K562 treated with DMSO at 1 percent for 12 hours (cell line): Measurements from ENCODE around the gene OR8H3. TPM values are rescaled to one million over a fixed set of nuclear protein-coding genes. Genes with fewer than 3 reads are reported as not detected.

ENCODE experiments used
- total RNA-seq: library from RNA; unstranded; fragments of 300-600 nt; gene quantifications from 2 replicates; pipeline ENCODE4 v1.2.3, GENCODE V29; 2022; ENCODE audit not compliant: insufficient read depth

OR8H3 gene, protein sequence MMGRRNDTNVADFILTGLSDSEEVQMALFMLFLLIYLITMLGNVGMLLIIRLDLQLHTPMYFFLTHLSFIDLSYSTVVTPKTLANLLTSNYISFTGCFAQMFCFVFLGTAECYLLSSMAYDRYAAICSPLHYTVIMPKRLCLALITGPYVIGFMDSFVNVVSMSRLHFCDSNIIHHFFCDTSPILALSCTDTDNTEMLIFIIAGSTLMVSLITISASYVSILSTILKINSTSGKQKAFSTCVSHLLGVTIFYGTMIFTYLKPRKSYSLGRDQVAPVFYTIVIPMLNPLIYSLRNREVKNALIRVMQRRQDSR
- not detected in 2 replicates for total RNA-seq

DNA sequence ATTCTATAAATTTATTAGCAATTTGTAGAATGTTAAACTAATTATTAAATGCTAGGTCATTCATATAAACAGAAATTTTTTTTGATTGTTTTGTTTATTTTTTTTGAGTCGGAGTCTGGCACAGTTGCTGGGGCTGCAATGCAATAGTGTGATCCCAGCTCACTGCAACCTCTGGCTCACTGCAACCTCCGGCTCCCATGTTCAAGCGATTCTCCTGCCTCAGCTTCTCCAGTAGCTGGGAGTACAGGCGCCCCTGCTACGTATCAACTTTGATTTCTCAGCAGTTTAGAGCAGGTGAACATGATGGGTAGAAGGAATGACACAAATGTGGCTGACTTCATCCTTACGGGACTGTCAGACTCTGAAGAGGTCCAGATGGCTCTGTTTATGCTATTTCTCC lies at the start of gene OR8H3:
TSS of gene OR8H3 (plus strand) at position 301 of the 400 bp plus-strand sequence. CDS start at position 301, 0 bp downstream.

DNA sequence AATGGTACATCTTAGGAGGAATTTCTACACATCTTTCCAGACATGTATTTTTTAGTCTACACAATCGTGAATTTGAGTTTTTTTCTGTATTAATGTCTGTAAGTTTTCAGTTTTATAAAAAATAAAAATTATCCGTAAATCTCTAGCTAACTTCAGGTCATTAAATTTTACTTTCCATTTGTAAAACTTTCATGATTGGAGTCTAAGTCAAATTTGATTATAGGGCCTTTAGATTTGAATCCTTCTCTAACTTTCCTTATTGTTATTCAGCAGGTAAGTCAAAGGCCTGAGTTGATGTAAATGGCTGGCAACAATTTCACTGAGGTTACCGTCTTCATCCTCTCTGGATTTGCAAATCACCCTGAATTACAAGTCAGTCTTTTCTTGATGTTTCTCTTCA lies 29.2 kb upstream of the OR8H3 start, which contains the start of gene OR8I2:
TSS of gene OR8I2 (plus strand) at position 301 of the 400 bp plus-strand sequence. CDS start at position 301, 0 bp downstream.

DNA sequence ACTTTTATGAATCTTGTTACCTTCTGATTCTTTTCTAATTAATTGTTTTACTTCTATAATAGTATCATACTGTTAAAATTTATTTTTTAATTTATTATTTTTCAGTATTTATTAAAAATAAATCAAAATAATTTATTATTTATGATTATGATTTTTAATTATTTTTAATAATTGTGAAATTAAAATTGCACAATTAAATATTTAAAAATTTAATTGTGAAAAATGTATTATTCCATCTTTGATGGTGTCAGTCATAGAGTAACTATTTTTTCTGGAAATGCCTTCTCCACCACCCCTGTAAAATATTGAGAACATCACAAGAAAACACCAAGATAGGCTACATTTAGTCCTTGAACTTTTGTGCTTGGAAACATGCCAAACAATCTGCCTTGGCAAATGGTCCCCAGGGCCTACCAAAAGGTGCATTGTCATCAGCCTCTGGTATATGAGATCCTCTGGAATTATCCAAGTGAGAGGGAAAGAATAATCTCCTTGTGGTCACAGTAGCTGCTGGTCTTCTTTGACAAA lies 18.9 kb upstream of the OR8H3 start, which contains the start of gene OR8H2:
TSS of gene OR8H2 (plus strand) at position 478 of the 528 bp plus-strand sequence. CDS start 1,356 bp downstream, outside the sequence.

DNA sequence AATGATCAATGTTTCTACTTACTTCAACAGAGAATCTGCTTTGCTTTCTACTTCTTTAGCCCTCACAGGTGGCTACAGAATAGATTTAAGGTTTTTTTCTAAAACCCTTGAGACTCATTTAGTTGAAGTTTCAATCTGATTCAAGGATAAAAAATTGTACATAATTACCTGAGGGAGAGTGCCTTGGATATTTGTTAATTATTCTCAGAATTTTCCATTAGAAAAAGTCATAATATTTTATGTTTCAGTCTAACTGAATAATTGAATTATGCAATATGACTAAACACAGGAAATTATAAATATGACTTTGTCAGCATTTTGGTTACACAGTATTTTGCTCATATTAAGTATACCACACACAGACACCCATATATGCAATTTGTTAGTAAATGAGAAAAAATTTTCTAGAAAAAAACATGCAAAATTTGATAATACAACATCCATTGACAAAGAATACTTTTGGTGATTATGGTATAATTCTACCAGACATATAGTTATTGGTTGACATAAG lies 18.0 kb downstream of the OR8H3 start, which contains the start of gene OR8J3:
TSS of gene OR8J3 (minus strand) at position 51 of the 511 bp plus-strand sequence. CDS start 2,483 bp downstream, outside the sequence.

DNA sequence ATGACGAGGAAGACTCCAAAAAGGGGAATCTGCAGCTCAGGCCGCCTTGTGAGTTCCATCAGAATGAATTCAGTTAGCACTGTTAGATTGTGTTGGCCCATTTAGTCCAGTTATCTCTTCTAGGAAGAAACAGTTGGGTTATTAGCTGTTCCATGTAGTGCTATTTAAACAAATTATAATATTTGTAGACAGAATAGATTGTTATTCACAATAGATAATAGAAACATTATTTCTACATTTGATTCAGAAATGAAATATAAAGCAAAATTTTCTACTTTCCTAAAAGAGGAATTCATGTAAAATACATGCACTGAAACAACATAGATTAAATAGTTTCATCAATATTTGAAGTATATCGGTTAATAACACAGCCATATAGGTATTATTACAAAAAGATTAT lies 38.0 kb downstream of the OR8H3 start, which contains the start of gene OR8K5:
TSS of gene OR8K5 (minus strand) at position 101 of the 400 bp plus-strand sequence. CDS start at position 101, 0 bp downstream.

Other genes with a start within 250 kb of the OR8H3 start
- gene TRIM51, start 239.1 kb upstream of the OR8H3 start, total RNA-seq = not detected in 2 replicates
- gene OR5W2, start 207.8 kb upstream of the OR8H3 start, total RNA-seq = not detected in 2 replicates
- gene OR5I1, start 186.0 kb upstream of the OR8H3 start, total RNA-seq = not detected in 2 replicates
- gene OR10AG1, start 152.4 kb upstream of the OR8H3 start, total RNA-seq = not detected in 2 replicates
- gene OR5F1, start 127.7 kb upstream of the OR8H3 start, total RNA-seq = not detected in 2 replicates
- not detected in 2 replicates for gene OR5AS1, start 94.7 kb upstream of the OR8H3 start, total RNA-seq
- not detected in 2 replicates for gene OR8I2, start 29.1 kb upstream of the OR8H3 start, total RNA-seq
- gene OR8H2, start 18.7 kb upstream of the OR8H3 start, total RNA-seq = not detected in 2 replicates
- not detected in 2 replicates for gene OR8J3, start 17.8 kb downstream of the OR8H3 start, total RNA-seq
- not detected in 2 replicates for gene OR8K5, start 37.9 kb downstream of the OR8H3 start, total RNA-seq
- not detected in 2 replicates for gene OR5J2, start 54.2 kb downstream of the OR8H3 start, total RNA-seq
- gene OR5T2, start 111.9 kb downstream of the OR8H3 start, total RNA-seq = not detected in 2 replicates
- not detected in 2 replicates for gene OR5T3, start 129.9 kb downstream of the OR8H3 start, total RNA-seq
- not detected in 2 replicates for gene OR5T1, start 151.8 kb downstream of the OR8H3 start, total RNA-seq
- not detected in 2 replicates for gene OR8H1, start 169.9 kb downstream of the OR8H3 start, total RNA-seq
- gene OR8K3, start 192.8 kb downstream of the OR8H3 start, total RNA-seq = not detected in 2 replicates
- gene OR8K1, start 223.7 kb downstream of the OR8H3 start, total RNA-seq = not detected in 2 replicates
- gene OR8J1, start 231.9 kb downstream of the OR8H3 start, total RNA-seq = not detected in 2 replicates